ES-I3 (cell line): ENCODE results near the gene RABGAP1L.
"Not testable (repeated sequence)": the region's sequence is repeated elsewhere in the genome, so short reads cannot be mapped to it uniquely, and the experiment has no call there.

Experiments
- H3K36me3 ChIP-seq: 2 replicates; pipeline ENCODE4 v1.6.1; 2013; ENCODE audit warnings: mild to moderate bottlenecking, low read length, control low read depth, moderate library complexity; ENCODE audit not compliant: insufficient read depth
- H3K4me1 ChIP-seq: 2 replicates; pipeline ENCODE4 v1.6.1; 2013; ENCODE audit warnings: mild to moderate bottlenecking, control low read depth, low read length; ENCODE audit not compliant: insufficient read depth
- H3K9ac ChIP-seq: 2 replicates; pipeline ENCODE4 v1.6.1; 2013; ENCODE audit warnings: low read depth, mild to moderate bottlenecking, low read length, moderate library complexity
- H3K9me3 ChIP-seq: 2 replicates; pipeline ENCODE4 v1.6.1; 2013; ENCODE audit warnings: mild to moderate bottlenecking, low read length, moderate library complexity; ENCODE audit not compliant: control insufficient read depth, insufficient read depth

The RABGAP1L gene

GRCh38 chr1:174397261-174397660, 237.9 kb downstream of the RABGAP1L start:
- H3K9ac ChIP-seq: no peak overlapping the region
- H3K9me3 ChIP-seq: no peaks in the 10 kb centered on the region
- no peaks in the 10 kb centered on the region for H3K36me3 ChIP-seq
- H3K4me1 ChIP-seq: no peaks in the 10 kb centered on the region

- H3K4me1 ChIP-seq: no peaks in the 10 kb centered on the region
- H3K9ac ChIP-seq: no peak overlapping the region
- H3K9me3 ChIP-seq: no peaks in the 10 kb centered on the region
- H3K36me3 ChIP-seq: no peaks in the 10 kb centered on the region
Observed at GRCh38 chr1:174398246-174398645, 238.9 kb downstream of the RABGAP1L start.

GRCh38 chr1:174399211-174399610, 239.9 kb downstream of the RABGAP1L start:
- no peak overlapping the region for H3K9ac ChIP-seq
- no peaks in the 10 kb centered on the region for H3K9me3 ChIP-seq
- no peaks in the 10 kb centered on the region for H3K36me3 ChIP-seq
- no peaks in the 10 kb centered on the region for H3K4me1 ChIP-seq

- Histone ChIP-seq H3K9ac (no peak overlapping the region), H3K9me3 (no peaks in the 10 kb centered on the region), H3K4me1 (no peaks in the 10 kb centered on the region), H3K36me3 (no peaks in the 10 kb centered on the region)
Observed at GRCh38 chr1:174401075-174401474, 241.8 kb downstream of the RABGAP1L start.

- H3K9me3 ChIP-seq: no peaks in the 10 kb centered on the region; the same call in 1 of the 2 replicates
- H3K4me1 ChIP-seq: no peaks in the 10 kb centered on the region
- no peak overlapping the region for H3K9ac ChIP-seq
- H3K36me3 ChIP-seq: no peaks in the 10 kb centered on the region
Observed at GRCh38 chr1:174405219-174405618, 245.9 kb downstream of the RABGAP1L start.

GRCh38 chr1:174406421-174406820, 247.1 kb downstream of the RABGAP1L start:
- H3K4me1 ChIP-seq: no peaks in the 10 kb centered on the region
- no peak overlapping the region for H3K9ac ChIP-seq
- H3K36me3 ChIP-seq: no peaks in the 10 kb centered on the region
- no peaks in the 10 kb centered on the region; the same call in 1 of the 2 replicates for H3K9me3 ChIP-seq

GRCh38 chr1:174407665-174408064, 248.3 kb downstream of the RABGAP1L start:
- no peaks in the 10 kb centered on the region for H3K4me1 ChIP-seq
- H3K9ac ChIP-seq: no peak overlapping the region
- no peaks in the 10 kb centered on the region for H3K36me3 ChIP-seq
- H3K9me3 ChIP-seq: no peaks in the 10 kb centered on the region; the same call in 1 of the 2 replicates

- no peak overlapping the region for H3K9ac ChIP-seq
Observed at GRCh38 chr1:174408146-174408545, 248.8 kb downstream of the RABGAP1L start.

GRCh38 chr1:174409801-174410200, 250.5 kb downstream of the RABGAP1L start:
- not testable (repeated sequence) for H3K36me3 ChIP-seq, H3K9me3 ChIP-seq, H3K4me1 ChIP-seq, H3K9ac ChIP-seq

More at GRCh38 chr1:174408146-174408545, 248.8 kb downstream of the RABGAP1L start:
- Histone ChIP-seq H3K4me1 (no peaks in the 10 kb centered on the region), H3K9me3 (no peaks in the 10 kb centered on the region; the same call in 1 of the 2 replicates), H3K36me3 (no peaks in the 10 kb centered on the region)

- no peaks in the 10 kb centered on the region; the same call in 1 of the 2 replicates for H3K9me3 ChIP-seq
- H3K9ac ChIP-seq: no peak overlapping the region
- H3K36me3 ChIP-seq: no peaks in the 10 kb centered on the region
Observed at GRCh38 chr1:174413632-174414031, 254.3 kb downstream of the RABGAP1L start.

GRCh38 chr1:174414203-174414602, 254.9 kb downstream of the RABGAP1L start:
- Histone ChIP-seq H3K9me3 (no peaks in the 10 kb centered on the region; the same call in 1 of the 2 replicates), H3K4me1 (no peaks in the 10 kb centered on the region), H3K9ac (no peak overlapping the region)

More at GRCh38 chr1:174413632-174414031, 254.3 kb downstream of the RABGAP1L start:
- no peaks in the 10 kb centered on the region for H3K4me1 ChIP-seq

GRCh38 chr1:174415506-174415905, 256.2 kb downstream of the RABGAP1L start:
- no peaks in the 10 kb centered on the region for H3K9me3 ChIP-seq
- H3K4me1 ChIP-seq: no peaks in the 10 kb centered on the region
- no peaks in the 10 kb centered on the region for H3K36me3 ChIP-seq
- no peak overlapping the region for H3K9ac ChIP-seq

More at GRCh38 chr1:174414203-174414602, 254.9 kb downstream of the RABGAP1L start:
- no peaks in the 10 kb centered on the region for H3K36me3 ChIP-seq

- Histone ChIP-seq H3K36me3 (no peaks in the 10 kb centered on the region), H3K9ac (no peak overlapping the region), H3K4me1 (no peaks in the 10 kb centered on the region), H3K9me3 (no peaks in the 10 kb centered on the region)
Observed at GRCh38 chr1:174417921-174418320, 258.6 kb downstream of the RABGAP1L start.

- Histone ChIP-seq H3K9ac (no peak overlapping the region), H3K9me3 (no peaks in the 10 kb centered on the region), H3K36me3 (no peaks in the 10 kb centered on the region), H3K4me1 (no peaks in the 10 kb centered on the region)
Observed at GRCh38 chr1:174425121-174425520, 265.8 kb downstream of the RABGAP1L start.

GRCh38 chr1:174426153-174426552, 266.8 kb downstream of the RABGAP1L start:
- H3K4me1 ChIP-seq: no peaks in the 10 kb centered on the region
- H3K9ac ChIP-seq: no peak overlapping the region
- no peaks in the 10 kb centered on the region for H3K36me3 ChIP-seq
- no peaks in the 10 kb centered on the region for H3K9me3 ChIP-seq

- Histone ChIP-seq H3K9ac (no peak overlapping the region), H3K36me3 (no peaks in the 10 kb centered on the region), H3K4me1 (no peaks in the 10 kb centered on the region), H3K9me3 (no peaks in the 10 kb centered on the region)
Observed at GRCh38 chr1:174428033-174428432, 268.7 kb downstream of the RABGAP1L start.
